Hematopoietic multipotent progenitor cell treated with erythropoietin and hydrocortisone succinate and interleukin-3 and kit ligand, for 6 days (in vitro differentiated cells): ENCODE data around the gene LFNG.

Experiments used
- DNase-seq: peaks from one replicate; pipeline ENCODE4 v3.0.0-alpha.2; 2015

Gene LFNG

DNA sequence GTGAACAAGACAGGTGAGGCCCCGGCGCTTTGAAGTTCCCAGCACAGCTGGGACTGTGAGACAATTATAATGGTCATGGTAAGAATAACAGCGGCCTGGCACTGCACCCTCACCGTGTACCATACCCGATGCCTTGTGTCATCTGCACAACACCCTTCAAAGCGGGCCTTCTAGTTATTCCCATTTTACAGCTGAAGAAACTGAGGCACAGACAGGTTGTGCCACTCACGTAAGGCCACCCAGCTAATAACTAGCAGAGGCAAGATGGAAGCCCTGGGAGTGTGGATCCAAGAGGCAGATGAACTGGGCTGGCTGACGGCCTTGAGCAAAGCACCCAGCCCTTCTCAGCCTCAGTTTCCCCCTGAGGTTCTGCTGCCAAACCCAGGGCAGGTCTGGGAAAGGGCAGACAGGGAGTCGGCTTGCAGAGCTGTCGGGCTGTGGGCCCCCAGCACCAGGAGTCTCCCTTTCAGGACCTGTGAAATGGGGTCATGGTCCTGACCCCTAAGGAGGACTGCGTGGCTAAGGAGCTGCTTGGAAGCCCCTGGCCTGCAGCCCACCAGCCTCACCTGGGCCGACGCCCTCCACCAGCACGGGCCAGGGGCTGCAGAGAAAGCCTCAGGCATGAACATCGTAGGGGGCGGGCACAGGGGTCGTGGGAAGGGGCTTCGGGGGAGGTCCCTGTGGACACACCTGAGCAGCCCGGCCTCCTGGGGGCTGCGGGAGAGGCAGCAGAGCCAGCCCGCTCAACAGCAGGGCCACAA, 15.3 kb upstream of the LFNG start:
- no peak for DNase-seq

DNA sequence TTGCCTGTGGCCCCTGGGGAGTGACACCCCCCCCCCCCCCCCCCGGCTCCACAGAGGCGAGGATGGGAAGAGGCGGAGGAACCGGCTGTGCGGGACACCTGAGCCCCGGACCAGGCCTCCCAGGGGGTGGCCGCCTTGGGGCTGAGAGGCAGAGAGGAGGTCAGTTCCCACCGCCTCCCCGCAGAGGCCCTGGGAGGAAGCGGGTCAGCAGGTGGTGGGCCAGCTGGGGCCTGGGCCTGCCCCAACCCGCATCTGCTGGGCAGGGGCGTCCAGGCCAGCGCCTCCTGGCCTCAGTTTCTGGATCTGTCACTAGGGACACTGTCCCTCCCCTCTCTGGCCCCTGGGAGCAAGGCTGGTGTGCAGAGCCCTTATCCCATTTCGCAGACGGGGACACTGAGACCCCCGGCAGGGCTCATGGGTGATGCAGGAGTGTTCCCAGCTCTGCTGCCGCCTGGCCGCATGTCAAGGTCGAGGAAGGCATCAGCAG, 14.6 kb upstream of the LFNG start:
- DNase-seq: no peak

DNA sequence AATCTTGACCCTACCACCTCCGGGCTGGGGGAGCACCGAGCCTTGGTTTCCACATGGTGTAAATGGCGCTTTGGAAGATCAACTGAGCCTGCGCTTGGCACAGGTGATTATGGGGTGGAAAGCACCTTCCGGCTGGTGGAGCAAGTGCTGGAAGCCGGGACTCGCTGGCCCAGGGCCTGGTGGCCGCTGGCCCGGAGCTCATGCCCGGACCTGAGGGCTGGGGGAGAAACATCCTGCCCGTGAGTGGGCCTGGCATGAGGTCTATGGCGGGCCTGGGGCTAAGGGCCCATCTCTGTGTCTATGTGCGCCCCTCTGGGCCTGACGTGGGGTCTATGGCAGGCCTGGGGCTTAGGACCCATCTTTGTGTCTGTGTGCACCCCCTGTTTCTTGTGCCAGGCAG, 14.2 kb upstream of the LFNG start:
- no peak for DNase-seq

DNA sequence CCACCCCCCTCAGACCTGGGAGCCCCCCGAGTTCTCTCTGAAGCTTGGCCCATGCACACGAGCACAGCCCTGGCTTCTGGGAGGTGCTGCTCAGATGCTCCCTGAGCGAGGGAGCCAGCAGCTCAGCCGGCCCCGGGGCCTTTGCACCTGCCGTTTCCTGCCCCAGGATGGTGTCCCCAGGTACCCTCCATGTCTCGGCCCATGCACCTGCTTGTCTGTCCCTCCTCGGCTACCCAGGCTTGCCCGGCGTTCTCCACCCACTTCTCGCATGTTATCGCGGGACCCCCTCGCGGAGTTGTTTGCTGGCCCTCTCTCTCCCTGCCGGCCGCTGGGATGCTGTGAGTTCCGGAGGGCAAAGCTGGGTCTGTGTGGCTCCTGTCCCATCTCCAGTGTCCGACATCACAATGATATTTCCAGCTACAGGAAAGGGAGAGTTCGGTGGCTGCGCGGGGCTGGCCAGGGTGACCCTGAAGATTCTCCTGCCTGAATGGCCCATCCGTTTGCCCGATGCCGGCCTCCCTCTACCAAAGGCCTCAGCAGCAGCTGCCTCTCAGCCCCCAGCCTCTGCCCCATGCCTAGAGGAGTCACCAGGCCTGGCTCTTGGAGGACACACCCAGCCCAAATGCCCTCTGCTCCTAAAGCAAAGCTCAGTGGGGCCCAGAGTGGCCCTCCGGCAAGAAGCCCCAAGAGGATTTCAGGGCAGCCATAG, 12.2 kb upstream of the LFNG start:
- no peak for DNase-seq

GRCh38 chr7:2507917-2508306, 11.7 kb upstream of the LFNG start:
- DNase-seq: no peak

- DNase-seq: peak; percentile 75
These were observed 11.0 kb upstream of the LFNG start for GRCh38 chr7:2508327-2509215.

DNA sequence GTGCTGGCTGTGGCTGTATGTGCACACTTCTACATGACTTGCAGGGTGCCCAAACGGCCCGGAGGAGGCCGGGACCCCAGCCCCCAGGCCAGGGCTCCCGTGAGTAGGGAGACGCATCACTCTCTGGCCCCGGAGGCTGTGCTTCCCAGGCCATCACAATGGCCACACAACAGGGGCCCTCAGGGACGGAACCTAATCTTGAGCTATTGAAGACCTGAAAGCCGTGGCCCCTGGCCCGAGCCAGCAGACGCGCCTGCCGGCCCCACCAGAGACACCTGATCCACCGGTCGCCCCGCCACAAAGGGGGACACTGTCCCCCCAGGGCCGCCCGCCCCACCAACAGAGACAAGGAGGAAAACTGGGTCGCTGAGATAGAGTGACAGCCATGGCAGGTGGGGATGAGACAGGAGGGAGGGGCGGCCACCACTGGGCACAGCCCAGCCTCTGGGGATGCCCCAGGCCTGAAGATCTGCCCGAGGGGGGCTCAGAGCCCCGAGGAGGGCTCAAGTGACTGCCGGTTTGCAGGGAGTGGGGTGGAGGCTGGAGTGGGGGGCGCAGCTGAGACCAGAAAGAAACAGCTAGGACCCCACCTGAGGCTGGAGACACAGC, 10.2 kb upstream of the LFNG start:
- DNase-seq: no peak

DNA sequence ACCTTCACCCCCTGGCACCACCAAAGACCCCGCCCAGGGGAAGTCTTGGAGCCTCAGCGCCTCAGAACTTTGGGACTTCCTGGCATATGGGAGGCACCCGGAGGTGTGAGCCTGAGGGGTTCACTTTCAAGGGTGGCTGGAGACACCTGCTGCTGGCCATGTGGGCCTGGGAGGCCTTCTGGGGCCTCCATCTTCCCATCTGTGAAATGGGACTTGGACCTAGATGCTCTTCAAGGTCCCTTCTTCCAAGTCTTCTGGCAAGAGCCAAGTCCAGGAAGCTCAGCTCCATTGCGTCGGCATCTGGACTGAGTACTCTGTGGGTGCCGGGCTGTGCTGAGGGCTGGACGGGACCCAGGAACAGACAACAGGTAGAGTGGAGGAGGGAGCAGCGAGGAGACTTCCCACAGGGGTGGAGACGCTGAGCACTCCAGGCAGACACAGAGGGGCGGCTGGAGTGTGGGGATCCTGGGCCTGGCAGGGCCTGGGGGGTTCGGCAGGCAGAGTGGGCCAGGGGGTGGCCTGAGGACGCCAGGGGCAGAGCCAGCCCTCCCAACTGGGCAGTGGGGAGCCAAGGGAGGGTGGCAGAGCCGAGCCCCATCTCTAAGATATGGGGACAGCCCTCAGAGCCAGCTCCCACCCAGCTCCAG, 9.3 kb upstream of the LFNG start:
- DNase-seq: no peak

GRCh38 chr7:2510909-2511768, 8.4 kb upstream of the LFNG start:
- peak; percentile 85 for DNase-seq

DNA sequence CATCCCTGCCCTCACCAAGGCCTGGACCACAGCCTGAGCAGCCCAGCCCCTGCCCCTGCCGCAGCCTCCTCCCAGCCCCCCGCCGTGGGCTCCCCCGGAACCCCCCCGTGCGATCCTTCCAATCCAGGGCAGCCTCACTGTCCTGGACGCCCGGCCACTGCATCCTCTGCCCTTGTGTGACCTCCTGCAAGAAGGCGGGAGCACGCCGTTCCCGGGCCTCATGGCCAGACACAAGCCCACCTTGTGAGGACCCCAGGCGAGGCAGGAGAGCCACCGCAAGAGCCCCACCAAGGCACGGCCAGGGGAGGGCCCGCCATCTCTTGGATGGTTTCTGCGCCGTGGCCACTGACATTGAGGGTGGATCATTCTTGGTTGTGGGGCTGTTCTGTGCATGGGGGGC, 7.8 kb upstream of the LFNG start:
- no peak for DNase-seq

DNA sequence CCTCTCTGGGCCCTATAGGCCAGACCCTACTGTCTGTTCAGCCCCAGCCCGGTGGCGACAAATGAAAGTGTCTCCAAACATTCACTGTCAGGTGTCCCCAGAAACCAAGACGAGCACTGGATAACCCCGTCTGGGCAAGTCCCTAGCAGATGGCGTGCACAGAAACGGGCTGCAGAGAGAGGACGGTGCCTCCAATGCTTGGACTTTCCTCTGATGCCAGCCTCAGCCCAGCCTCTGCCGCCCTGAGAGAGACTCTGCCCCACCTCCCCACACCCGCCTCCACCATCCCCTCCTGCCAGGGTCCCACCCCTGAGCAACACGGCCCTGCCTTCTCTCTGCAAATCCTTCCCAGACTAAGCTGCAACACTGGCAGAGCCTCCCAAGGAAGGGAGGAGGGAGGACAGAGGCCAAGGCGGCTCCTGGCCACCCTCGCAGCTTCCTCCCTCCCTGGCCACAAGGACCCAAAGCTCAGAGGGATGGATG, 7.4 kb upstream of the LFNG start:
- DNase-seq: no peak

DNA sequence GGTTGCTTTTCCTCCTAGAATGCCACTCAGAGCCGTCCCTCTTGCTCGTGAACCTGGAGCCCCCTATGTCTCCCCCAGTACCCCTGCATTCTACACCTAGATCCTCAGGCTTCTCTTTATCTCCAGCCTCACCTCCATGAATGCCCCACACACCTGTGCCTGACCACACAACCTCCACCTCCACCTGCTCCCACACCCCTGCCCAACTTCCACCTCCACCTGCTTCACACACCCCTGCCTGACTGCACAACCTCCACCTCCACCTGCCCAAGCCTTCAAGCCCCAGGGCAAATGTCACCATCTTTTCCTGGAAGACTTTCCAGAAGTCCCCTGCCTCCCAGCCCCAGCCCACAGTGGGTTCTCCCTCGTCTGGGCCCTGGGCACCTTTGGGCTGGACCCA, 6.9 kb upstream of the LFNG start:
- no peak for DNase-seq

DNA sequence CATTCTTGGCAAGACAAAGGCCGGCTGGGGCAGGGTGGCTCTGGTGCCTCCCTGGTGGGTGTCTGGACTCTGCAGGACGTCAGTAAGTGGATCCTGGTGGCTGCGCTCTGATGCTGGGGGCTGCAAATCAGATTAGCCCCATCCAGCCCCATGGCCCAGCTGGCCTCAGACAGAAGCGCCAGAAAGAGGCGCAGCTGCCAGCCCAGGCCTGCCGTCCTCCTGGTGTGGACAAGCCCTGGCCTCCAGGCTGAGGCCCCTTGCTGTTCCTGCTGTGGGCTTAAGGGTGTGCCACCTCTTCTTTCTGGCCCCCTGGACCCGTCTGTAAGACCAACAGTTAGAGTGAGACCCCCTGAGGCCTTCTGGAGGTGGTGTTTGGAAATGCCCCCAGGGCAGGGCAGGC, 5.9 kb upstream of the LFNG start:
- no peak for DNase-seq

GRCh38 chr7:2514473-2515423, 4.8 kb upstream of the LFNG start:
- DNase-seq: no peak

- no peak for DNase-seq
These were observed 4.0 kb upstream of the LFNG start for GRCh38 chr7:2515424-2516193.

DNA sequence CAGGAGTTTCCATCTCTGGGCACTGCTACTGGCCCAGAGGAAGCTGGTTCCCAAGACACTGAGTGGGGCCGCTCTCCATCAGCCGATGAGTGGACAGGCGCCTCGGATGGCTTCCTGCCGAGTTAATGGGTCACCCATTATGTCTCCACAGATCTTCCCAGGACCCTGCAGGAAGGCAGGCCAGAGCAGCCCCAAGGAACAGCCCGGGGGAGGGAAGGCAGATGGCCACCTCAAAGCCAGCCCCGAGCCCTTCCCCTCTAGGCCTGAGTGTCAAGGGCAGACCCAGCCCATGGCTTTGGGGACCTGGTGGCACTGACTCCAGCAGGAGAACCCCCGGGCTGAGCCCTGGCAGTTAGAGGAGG, 3.4 kb upstream of the LFNG start:
- no peak for DNase-seq

DNA sequence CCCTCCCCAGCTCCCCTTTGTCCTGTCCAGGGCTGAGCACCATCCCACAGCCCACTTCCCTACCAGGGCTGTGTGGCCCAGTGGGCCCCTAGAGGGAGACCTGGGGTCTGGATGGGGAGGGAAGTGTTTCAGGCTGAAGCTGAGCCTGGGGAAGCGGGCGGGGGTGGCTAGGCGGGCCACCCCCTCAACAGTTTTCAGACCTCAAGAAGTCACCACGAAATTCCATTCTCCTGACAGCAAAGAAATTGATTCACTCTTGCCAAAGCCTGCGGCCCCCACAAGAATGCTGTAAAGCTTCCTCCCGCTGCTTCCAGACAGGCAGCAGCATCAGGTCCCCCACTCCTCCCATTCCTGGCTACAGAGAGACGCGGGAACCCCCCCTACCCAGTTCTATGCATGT, 2.5 kb upstream of the LFNG start:
- no peak for DNase-seq

DNA sequence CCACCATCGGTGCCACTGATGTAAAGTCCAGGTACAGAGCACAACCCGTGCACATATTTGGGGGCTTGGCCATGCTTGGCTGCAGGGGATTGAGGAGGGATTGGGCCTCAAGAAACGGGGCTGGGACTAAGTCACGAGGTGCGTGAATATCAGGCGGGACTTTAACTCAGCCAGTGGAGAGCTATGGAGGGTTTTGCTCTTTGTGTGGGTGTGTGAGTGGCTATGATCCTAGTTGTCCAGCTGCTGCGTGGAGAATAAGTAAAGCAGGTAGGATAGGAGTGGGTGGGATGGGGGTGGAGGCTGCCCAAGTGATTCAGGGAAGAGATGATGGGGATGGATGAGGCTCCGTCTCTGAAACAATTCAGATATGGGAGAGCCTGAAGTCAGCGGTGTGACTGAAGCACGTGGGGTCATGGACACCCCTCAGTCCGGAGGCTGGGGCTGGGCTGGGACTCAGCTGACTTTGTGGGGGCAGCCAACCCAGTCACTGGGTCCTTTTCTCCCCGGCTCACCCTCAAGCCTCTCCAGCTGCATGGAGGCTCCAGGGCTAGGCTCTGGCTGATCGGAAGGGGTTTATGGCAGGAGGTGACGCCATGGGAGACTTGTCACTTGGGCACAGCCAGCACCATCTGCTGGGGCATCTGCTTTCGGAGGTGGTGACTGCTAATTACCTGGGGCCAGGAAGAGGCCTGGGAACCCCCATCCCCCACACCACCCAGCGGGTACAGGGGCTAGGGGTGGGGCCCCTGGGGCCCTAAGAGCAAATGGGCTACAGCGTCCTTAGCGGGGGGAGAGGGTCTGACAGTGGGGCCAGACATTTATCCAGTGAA, 1.7 kb upstream of the LFNG start:
- no peak for DNase-seq

GRCh38 chr7:2518737-2519118, 846 bp upstream of the LFNG start:
- DNase-seq: no peak
